WERI-Rb-1 (cell line): ENCODE results near the gene SELENON.
A peak's percentile ranks its signal among the peaks of the same experiment; 100 is the strongest.

ENCODE experiments used
- DNase-seq: peaks from one replicate; pipeline ENCODE4 v3.0.0-alpha.2; 2020
- H3K27ac ChIP-seq: fragments of 250-450 bp; sonication (Bioruptor Pico); 2 replicates; pipeline ENCODE4 v1.5.1; 2020; ENCODE audit warnings: mild to moderate bottlenecking, moderate library complexity
- H3K27me3 ChIP-seq: fragments of 250-450 bp; sonication (Bioruptor Pico); 2 replicates; pipeline ENCODE4 v1.5.1; 2021; ENCODE audit warnings: mild to moderate bottlenecking, low read depth, moderate library complexity; ENCODE audit not compliant: insufficient read depth, severe bottlenecking
- H3K36me3 ChIP-seq: fragments of 250-450 bp; sonication (Bioruptor Pico); 2 replicates; pipeline ENCODE4 v1.5.1; 2020; ENCODE audit warnings: mild to moderate bottlenecking, moderate library complexity
- H3K4me3 ChIP-seq: 2 replicates; pipeline ENCODE4 v1.5.1; 2011; ENCODE audit warnings: low read depth, mild to moderate bottlenecking, control low read depth, low read length
- H3K9me3 ChIP-seq: fragments of 250-450 bp; sonication (Bioruptor Pico); 2 replicates; pipeline ENCODE4 v1.5.1; 2021; ENCODE audit warnings: mild to moderate bottlenecking, moderate library complexity; ENCODE audit not compliant: severe bottlenecking
- CTCF ChIP-seq: IDR thresholded peaks from 2 replicates; pipeline ENCODE4 v1.5.1; 2011; ENCODE audit warnings: low read depth, mild to moderate bottlenecking, control low read depth, inconsistent platforms, low read length

Gene SELENON

DNA sequence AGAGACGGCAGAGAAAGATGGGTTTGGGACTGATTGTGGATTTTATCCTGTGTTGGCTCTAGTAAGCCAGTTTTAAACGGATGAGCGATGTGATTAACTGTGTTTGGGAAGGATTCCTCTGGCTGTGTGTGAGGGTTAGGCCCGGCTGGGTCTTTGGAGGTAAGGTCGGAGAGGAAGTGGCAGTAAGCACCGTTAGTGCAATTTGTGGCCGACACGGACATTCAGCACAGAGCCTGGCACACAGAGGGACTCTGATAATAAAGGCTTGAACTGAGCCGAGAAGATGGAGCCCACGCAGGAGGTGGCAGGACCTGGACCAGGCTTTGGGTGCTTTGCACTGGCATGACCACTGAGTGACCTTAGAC, 21.1 kb downstream of the SELENON start:
- Histone ChIP-seq H3K9me3 (no peaks in the 10 kb centered on the region), H3K4me3 (peak overlapping the region; percentile 63), H3K27ac (peak overlapping the region; percentile 73), H3K36me3 (no peaks in the 10 kb centered on the region; the same call in 1 of the 2 replicates), H3K27me3 (no peaks in the 10 kb centered on the region)
- TF ChIP-seq CTCF: no peak
- DNase-seq: no peak

DNA sequence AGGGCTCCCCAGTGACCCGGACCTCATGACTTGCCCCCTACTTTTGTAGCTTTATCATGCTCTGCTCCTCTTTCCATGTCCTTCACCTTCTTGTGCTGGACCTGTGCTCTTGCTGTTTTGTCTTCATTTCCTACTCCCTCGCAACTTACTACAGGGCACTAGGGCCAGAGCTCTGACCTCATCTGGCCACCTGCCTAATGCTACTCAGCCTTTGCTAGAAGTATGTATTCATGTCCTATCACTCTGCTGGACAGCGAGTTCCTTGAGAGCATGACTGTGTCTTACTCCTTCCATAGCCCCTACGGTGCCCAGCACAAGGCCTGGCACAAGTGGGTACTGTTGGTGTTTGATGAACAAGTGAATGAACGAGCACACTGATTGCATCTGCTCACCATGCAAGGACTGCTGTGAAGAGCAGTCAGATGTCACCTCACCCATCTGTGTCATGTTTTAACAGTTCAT, 21.7 kb downstream of the SELENON start:
- Histone ChIP-seq H3K27ac (no peak overlapping the region), H3K4me3 (no peak overlapping the region), H3K9me3 (no peaks in the 10 kb centered on the region), H3K27me3 (no peaks in the 10 kb centered on the region), H3K36me3 (peaks cover 2% of the 10 kb centered on the region)
- no peak for DNase-seq
- TF ChIP-seq CTCF: no peak

DNA sequence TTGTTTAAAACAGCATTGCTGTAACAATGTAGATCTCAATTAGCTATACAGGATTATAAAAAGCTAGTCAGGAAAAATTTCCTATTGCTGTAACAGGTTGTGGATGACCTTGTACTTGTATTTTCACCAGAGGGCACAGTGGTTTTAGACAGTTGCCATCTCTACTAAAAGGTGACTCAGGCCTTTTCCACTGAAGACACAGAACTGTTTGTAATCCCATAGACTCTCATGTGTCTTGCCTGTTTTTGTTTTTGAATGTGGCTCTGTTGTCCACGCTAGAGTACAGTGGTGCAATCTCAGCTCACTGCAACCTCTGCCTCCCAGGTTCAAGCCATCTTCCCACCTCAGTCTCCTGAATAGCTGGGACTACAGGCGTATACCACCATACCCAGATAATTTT, 25.6 kb downstream of the SELENON start:
- H3K36me3 ChIP-seq: peaks cover 41% of the 10 kb centered on the region
- DNase-seq: no peak
- no peak for TF ChIP-seq CTCF
- H3K4me3 ChIP-seq: no peak overlapping the region
- no peaks in the 10 kb centered on the region for H3K27me3 ChIP-seq
- no peak overlapping the region for H3K27ac ChIP-seq
- H3K9me3 ChIP-seq: no peaks in the 10 kb centered on the region

DNA sequence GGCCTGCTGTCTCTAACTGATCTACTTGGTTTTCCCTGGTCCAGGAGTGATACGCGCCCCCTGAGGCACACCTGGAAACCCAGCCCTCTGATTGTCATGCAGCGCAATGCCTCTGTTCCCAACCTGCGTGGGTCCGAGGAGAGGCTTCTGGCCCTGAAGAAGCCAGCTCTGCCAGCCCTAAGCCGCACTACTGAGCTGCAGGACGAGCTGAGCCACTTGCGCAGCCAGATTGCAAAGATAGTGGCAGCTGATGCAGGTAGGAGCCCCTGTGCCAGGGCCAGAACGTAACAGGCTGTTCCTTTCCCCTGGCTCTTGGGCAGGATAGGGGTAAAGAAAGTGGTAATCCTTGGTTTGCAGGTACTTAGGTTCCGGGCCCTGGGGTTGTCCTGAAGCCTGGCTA, 26.6 kb downstream of the SELENON start:
- no peak overlapping the region for H3K27ac ChIP-seq

GRCh38 chr1:25828491-25828890, 28.5 kb downstream of the SELENON start:
- no peak for TF ChIP-seq CTCF
- H3K9me3 ChIP-seq: no peaks in the 10 kb centered on the region
- H3K27ac ChIP-seq: no peak overlapping the region
- no peak overlapping the region for H3K4me3 ChIP-seq
- peaks cover 70% of the 10 kb centered on the region for H3K36me3 ChIP-seq
- no peaks in the 10 kb centered on the region for H3K27me3 ChIP-seq
- DNase-seq: no peak

More for the DNA sequence above, 26.6 kb downstream of the SELENON start:
- TF ChIP-seq CTCF: no peak
- Histone ChIP-seq H3K9me3 (no peaks in the 10 kb centered on the region), H3K36me3 (peaks cover 51% of the 10 kb centered on the region), H3K27me3 (no peaks in the 10 kb centered on the region), H3K4me3 (no peak overlapping the region)
- DNase-seq: no peak

DNA sequence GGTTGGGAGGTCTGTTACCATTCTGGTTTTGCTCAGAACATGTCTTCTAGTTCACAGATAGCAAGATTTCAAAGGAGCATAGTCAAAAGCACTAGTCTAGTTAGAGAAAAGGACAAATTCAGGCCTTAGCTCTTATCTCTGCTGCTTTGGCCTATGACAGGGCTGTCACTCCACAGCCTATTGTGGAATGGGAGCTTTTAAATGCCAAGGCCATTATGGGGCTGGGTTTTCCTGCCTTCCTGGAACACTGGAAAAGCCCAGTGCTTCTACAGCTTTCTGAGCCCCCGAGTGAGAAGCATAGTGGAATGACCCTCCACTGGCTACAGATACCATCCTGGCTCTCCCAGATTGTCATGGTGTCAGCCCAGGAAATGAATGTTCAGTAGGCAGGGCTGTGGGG, 29.1 kb downstream of the SELENON start:
- Histone ChIP-seq H3K27me3 (no peaks in the 10 kb centered on the region), H3K9me3 (no peaks in the 10 kb centered on the region), H3K36me3 (peaks cover 75% of the 10 kb centered on the region), H3K4me3 (no peak overlapping the region), H3K27ac (no peak overlapping the region)
- no peak for DNase-seq
- no peak for TF ChIP-seq CTCF
